Neuronal stem cell (in vitro differentiated cells): ENCODE results near the gene MPZL1.

ENCODE experiments used
- DNase-seq: peaks from one replicate; pipeline ENCODE4 v3.0.0-alpha.2; 2013; ENCODE audit warnings: low spot score
- H2AFZ ChIP-seq: one replicate; pipeline ENCODE4 v1.6.1; 2013; ENCODE audit warnings: mild to moderate bottlenecking, low read length, inconsistent platforms
- H2AK5ac ChIP-seq: 2 replicates; pipeline ENCODE4 v1.6.1; 2013; ENCODE audit warnings: low read depth, mild to moderate bottlenecking, inconsistent platforms, low read length, moderate library complexity, mixed read lengths
- H2BK120ac ChIP-seq: 2 replicates; pipeline ENCODE4 v1.6.1; 2013; ENCODE audit warnings: low read depth, mild to moderate bottlenecking, inconsistent platforms, low read length, moderate library complexity, mixed read lengths
- H2BK12ac ChIP-seq: one replicate; pipeline ENCODE4 v1.6.1; 2013; ENCODE audit warnings: low read length, inconsistent platforms
- H2BK15ac ChIP-seq: 2 replicates; pipeline ENCODE4 v1.6.1; 2013; ENCODE audit warnings: mild to moderate bottlenecking, low read length, inconsistent platforms, mixed read lengths
- H2BK5ac ChIP-seq: one replicate; pipeline ENCODE4 v1.6.1; 2013; ENCODE audit warnings: inconsistent platforms, mild to moderate bottlenecking, low read length, moderate library complexity
- H3K14ac ChIP-seq: one replicate; pipeline ENCODE4 v1.6.1; 2013; ENCODE audit warnings: low read length, inconsistent platforms
- H3K18ac ChIP-seq: 2 replicates; pipeline ENCODE4 v1.6.1; 2013; ENCODE audit warnings: low read length, inconsistent platforms
- H3K23ac ChIP-seq: 2 replicates; pipeline ENCODE4 v1.6.1; 2013; ENCODE audit warnings: low read depth, mild to moderate bottlenecking, mixed read lengths, low read length, inconsistent platforms; ENCODE audit not compliant: poor library complexity
- H3K27ac ChIP-seq: replicated peaks from 3 replicates; pipeline ENCODE4 v1.5.1; 2013; ENCODE audit warnings: low read length, inconsistent platforms
- H3K27me3 ChIP-seq, 3 experiments: 2 replicates each; pipeline ENCODE4 v1.6.1; 2013; ENCODE audit warnings: low read length in 3 of 3, mild to moderate bottlenecking in 2 of 3, inconsistent platforms in 1 of 3, low read depth in 1 of 3, mixed read lengths in 1 of 3, moderate library complexity in 1 of 3; ENCODE audit not compliant: control insufficient read depth in 3 of 3, insufficient read depth in 3 of 3
- H3K36me3 ChIP-seq, 2 donors: replicated peaks in 1 of 2; 2 replicates each; pipeline ENCODE4 v1.6.1; 2013; ENCODE audit warnings: low read length in 2 of 2; ENCODE audit not compliant: control insufficient read depth in 2 of 2, insufficient read depth in 2 of 2
- H3K4ac ChIP-seq: 2 replicates; pipeline ENCODE4 v1.6.1; 2013; ENCODE audit warnings: inconsistent platforms, mild to moderate bottlenecking, low read length, moderate library complexity
- H3K4me1 ChIP-seq, 2 donors: 1 replicate in 1 of 2; 2 replicates in 1 of 2; pipeline ENCODE4 v1.6.1; 2013; ENCODE audit warnings: low read length in 2 of 2, low read depth in 1 of 2; ENCODE audit not compliant: control insufficient read depth in 2 of 2, insufficient read depth in 1 of 2
- H3K4me2 ChIP-seq: one replicate; pipeline ENCODE4 v1.6.1; 2013; ENCODE audit warnings: mild to moderate bottlenecking, low read length, inconsistent platforms; ENCODE audit not compliant: insufficient read depth, poor library complexity, severe bottlenecking
- H3K4me3 ChIP-seq, 2 donors: 2 replicates each; pipeline ENCODE4 v1.5.1; 2013; ENCODE audit warnings: low read length in 2 of 2, mild to moderate bottlenecking in 2 of 2, inconsistent platforms in 1 of 2, moderate library complexity in 1 of 2
- H3K79me1 ChIP-seq: one replicate; pipeline ENCODE4 v1.6.1; 2013; ENCODE audit warnings: low read depth, mild to moderate bottlenecking, inconsistent platforms, low read length, moderate library complexity
- H3K9ac ChIP-seq: one replicate; pipeline ENCODE4 v1.6.1; 2013; ENCODE audit warnings: mild to moderate bottlenecking, low read depth, low read length, inconsistent platforms; ENCODE audit not compliant: poor library complexity
- H3K9me3 ChIP-seq, 2 donors: replicated peaks in 1 of 2; 2 replicates each; pipeline versions ENCODE3 to v1.6.1; 2013; ENCODE audit warnings: low read length in 2 of 2, mild to moderate bottlenecking in 2 of 2, inconsistent platforms in 1 of 2, low read depth in 1 of 2, mixed read lengths in 1 of 2, moderate library complexity in 1 of 2; ENCODE audit not compliant: control insufficient read depth in 2 of 2, insufficient read depth in 1 of 2
- H4K8ac ChIP-seq: one replicate; pipeline ENCODE4 v1.6.1; 2013; ENCODE audit warnings: low read depth, mild to moderate bottlenecking, inconsistent platforms, low read length, moderate library complexity
- H4K91ac ChIP-seq: one replicate; pipeline ENCODE4 v1.6.1; 2013; ENCODE audit warnings: low read length, low read depth, mild to moderate bottlenecking, inconsistent platforms; ENCODE audit not compliant: poor library complexity
- WGBS, 2 donors: extraction: QIAGEN DNeasy Blood & Tissue Kit; methylation state at CpG; one replicate each; pipeline ENCODE4 v1.1.7; 2013; ENCODE audit warnings: missing lambda C conversion rate in 2 of 2, mixed read lengths in 1 of 2; ENCODE audit not compliant: insufficient read length in 2 of 2, insufficient replicate concordance in 1 of 2; ENCODE audit errors: extremely low coverage in 2 of 2; 5-methylcytosine and 5-hydroxymethylcytosine counted together

The MPZL1 gene

GRCh38 chr1:167710836-167711235, 10.9 kb upstream of the MPZL1 start:
- Histone ChIP-seq H2AK5ac (no peak overlapping the region), H3K9ac (no peak overlapping the region), H2BK15ac (no peak overlapping the region), H3K18ac (no peak overlapping the region), H3K23ac (no peak overlapping the region), H2AFZ (no peak overlapping the region), H2BK12ac (no peak overlapping the region), H3K4me1 (peaks cover 7 to 8% of the 10 kb centered on the region in 2 donors), H3K79me1 (no peaks in the 10 kb centered on the region), H3K27me3 (peaks cover 0 to 26% (median 6%) of the 10 kb centered on the region in 3 experiments), H3K36me3 (no peaks in the 10 kb centered on the region), H3K14ac (no peak overlapping the region), H4K91ac (no peak overlapping the region), H3K4me2 (no peak overlapping the region), H3K4ac (no peak overlapping the region), H3K9me3 (no peaks in the 10 kb centered on the region), H2BK5ac (no peak overlapping the region), H3K27ac (no peak overlapping the region), H2BK120ac (no peak overlapping the region), H3K4me3 (no peak overlapping the region), H4K8ac (no peak overlapping the region)
- no peak for DNase-seq
- no CpG with 5 or more reads among the region's 1 CpG for WGBS, 2 donors

GRCh38 chr1:167711797-167712196, 10.0 kb upstream of the MPZL1 start:
- H3K27me3 ChIP-seq, result peaks cover 0 to 19% (median 6%) of the 10 kb centered on the region in 3 experiments
- no peak overlapping the region for H4K91ac ChIP-seq
- no peak overlapping the region for H2AK5ac ChIP-seq
- H3K79me1 ChIP-seq, result no peaks in the 10 kb centered on the region
- H3K4me1 ChIP-seq, result peaks cover 3 to 6% of the 10 kb centered on the region in 2 donors
- no peak overlapping the region for H4K8ac ChIP-seq
- no peak overlapping the region for H3K23ac ChIP-seq
- no peak overlapping the region for H2BK120ac ChIP-seq
- DNase-seq, result no peak
- no peak overlapping the region for H2BK15ac ChIP-seq
- H2BK12ac ChIP-seq, result no peak overlapping the region
- H3K36me3 ChIP-seq, result no peaks in the 10 kb centered on the region
- no peak overlapping the region for H3K14ac ChIP-seq
- no peaks in the 10 kb centered on the region for H3K9me3 ChIP-seq
- H3K4ac ChIP-seq, result no peak overlapping the region
- no CpG with 5 or more reads among the region's 3 CpGs for WGBS, 2 donors
- no peak overlapping the region for H3K4me2 ChIP-seq
- no peak overlapping the region for H3K9ac ChIP-seq
- H2BK5ac ChIP-seq, result no peak overlapping the region
- no peak overlapping the region for H2AFZ ChIP-seq
- no peak overlapping the region for H3K27ac ChIP-seq
- H3K4me3 ChIP-seq, result no peak overlapping the region
- H3K18ac ChIP-seq, result no peak overlapping the region

- peaks cover 0 to 19% (median 6%) of the 10 kb centered on the region in 3 experiments for H3K27me3 ChIP-seq
- no peak overlapping the region for H2BK5ac ChIP-seq
- no peak overlapping the region for H3K4ac ChIP-seq
- H4K91ac ChIP-seq, result no peak overlapping the region
- peak; percentile 32 for DNase-seq
- peak overlapping the region; percentile 76 to 91 for H3K4me3 ChIP-seq
- H3K9ac ChIP-seq, result no peak overlapping the region
- no peak overlapping the region for H2AK5ac ChIP-seq
- H4K8ac ChIP-seq, result no peak overlapping the region
- no peaks in the 10 kb centered on the region for H3K79me1 ChIP-seq
- H3K23ac ChIP-seq, result no peak overlapping the region
- no peak overlapping the region for H3K27ac ChIP-seq
- H3K9me3 ChIP-seq, result no peaks in the 10 kb centered on the region
- H3K14ac ChIP-seq, result no peak overlapping the region
- H2BK120ac ChIP-seq, result no peak overlapping the region
- peaks cover 3 to 4% of the 10 kb centered on the region in 2 donors for H3K4me1 ChIP-seq
- H2AFZ ChIP-seq, result peak overlapping the region; percentile 96
- peak overlapping the region; percentile 41 for H3K18ac ChIP-seq
- H2BK15ac ChIP-seq, result no peak overlapping the region
- H3K4me2 ChIP-seq, result peak overlapping the region; percentile 85
- no peak overlapping the region for H2BK12ac ChIP-seq
- no peaks in the 10 kb centered on the region for H3K36me3 ChIP-seq
- WGBS, 2 donors, result no CpG with 5 or more reads among the region's 31 CpGs
Observed at GRCh38 chr1:167713330-167714081, 8.3 kb upstream of the MPZL1 start.

GRCh38 chr1:167714098-167714438, 7.7 kb upstream of the MPZL1 start:
- Histone ChIP-seq H3K4ac (no peak overlapping the region), H3K14ac (no peak overlapping the region), H3K23ac (peak overlapping the region; percentile 65), H3K79me1 (no peaks in the 10 kb centered on the region), H4K91ac (no peak overlapping the region), H3K4me1 (peaks cover 3 to 4% of the 10 kb centered on the region in 2 donors), H4K8ac (no peak overlapping the region), H3K9ac (peak overlapping the region; percentile 96), H2BK120ac (no peak overlapping the region), H3K27me3 (peaks cover 0 to 19% (median 6%) of the 10 kb centered on the region in 3 experiments), H3K4me3 (peak overlapping the region; percentile 76 to 91), H2BK12ac (peak overlapping the region; percentile 30), H2AK5ac (no peak overlapping the region), H2BK15ac (peak overlapping the region; percentile 56), H3K4me2 (peak overlapping the region; percentile 85), H3K18ac (peak overlapping the region; percentile 95), H2AFZ (peak overlapping the region; percentile 96), H3K27ac (no peak overlapping the region), H2BK5ac (peak overlapping the region; percentile 68), H3K36me3 (no peaks in the 10 kb centered on the region), H3K9me3 (no peaks in the 10 kb centered on the region)
- no peak for DNase-seq
- no CpG with 5 or more reads among the region's 28 CpGs for WGBS, 2 donors
